ENCODE results near the gene RREB1. TPM values are rescaled to one million over a fixed set of nuclear protein-coding genes. Genes with fewer than 3 reads are reported as not detected.

Gene RREB1
- total and polyA plus RNA-seq, 2 experiments from 2014 or later = 6.4 to 12.4 TPM

- Histone ChIP-seq H3K4me3 (no peak overlapping the region), H2AFZ (no peak overlapping the region), H4K20me1 (ENCODE audit: insufficient read depth) (no peaks in the 10 kb centered on the region), H3K27ac (no peak overlapping the region), H3K36me3 (ENCODE audit: low read depth) (peaks cover 48% of the 10 kb centered on the region), H3K9me2 (ENCODE audit: insufficient read depth) (no peaks in the 10 kb centered on the region), H3K27me3 (replicated peaks; ENCODE audit: insufficient read depth) (no peaks in the 10 kb centered on the region), H3K9me3 (ENCODE audit: low read depth) (no peaks in the 10 kb centered on the region), H3K79me2 (ENCODE audit: insufficient read depth) (peaks cover 96% of the 10 kb centered on the region), H3K4me1 (ENCODE audit: insufficient read depth) (peaks cover 4% of the 10 kb centered on the region; the same call in 1 of the 2 replicates), H3F3A (ENCODE audit: insufficient read depth) (no peaks in the 10 kb centered on the region), H3K4me2 (ENCODE audit: unreplicated experiment) (no peak overlapping the region), H3K9ac (no peak overlapping the region)
- TF ChIP-seq EZH2 (IDR thresholded peaks at IDR 0.05; ENCODE audit: insufficient read depth, poor library complexity, severe bottlenecking) = no peak
- TF ChIP-seq EZH2phosphoT487 (IDR thresholded peaks at IDR 0.05; ENCODE audit: insufficient read depth, low read depth) = no peak
- DNase-seq = peak; percentile 55
- WGBS, 2 experiments (ENCODE audit: low coverage in 1 of 2, low lambda C conversion rate in 2 of 2, missing lambda C conversion rate in 2 of 2) = 50 to 52% methylated on average over 1 of the region's 1 CpG
- in situ Hi-C loops (cut with MboI) = no loop called here
Observed at GRCh38 chr6:7184502-7184901, 76.7 kb downstream of the RREB1 start.

GRCh38 chr6:7185561-7185960 lies 77.8 kb downstream of the RREB1 start:
- no peak for DNase-seq
- H3F3A ChIP-seq (ENCODE audit: insufficient read depth) = no peaks in the 10 kb centered on the region
- H3K9me2 ChIP-seq (ENCODE audit: insufficient read depth) = no peaks in the 10 kb centered on the region
- no peak overlapping the region for H3K9ac ChIP-seq
- no peak overlapping the region for H3K27ac ChIP-seq
- TF ChIP-seq EZH2phosphoT487 (IDR thresholded peaks at IDR 0.05; ENCODE audit: insufficient read depth, low read depth) (no peak), EZH2 (IDR thresholded peaks at IDR 0.05; ENCODE audit: insufficient read depth, poor library complexity, severe bottlenecking) (no peak)
- H3K9me3 ChIP-seq (ENCODE audit: low read depth) = no peaks in the 10 kb centered on the region
- peaks cover 88% of the 10 kb centered on the region for H3K79me2 ChIP-seq (ENCODE audit: insufficient read depth)
- H2AFZ ChIP-seq = no peak overlapping the region
- H3K36me3 ChIP-seq (ENCODE audit: low read depth) = peaks cover 52% of the 10 kb centered on the region
- no peak overlapping the region for H3K4me3 ChIP-seq
- in situ Hi-C loops (cut with MboI) = no loop called here
- no peaks in the 10 kb centered on the region for H3K27me3 ChIP-seq (replicated peaks; ENCODE audit: insufficient read depth)
- peaks cover 4% of the 10 kb centered on the region; the same call in 1 of the 2 replicates for H3K4me1 ChIP-seq (ENCODE audit: insufficient read depth)
- H4K20me1 ChIP-seq (ENCODE audit: insufficient read depth) = no peaks in the 10 kb centered on the region
- 97 to 98% methylated on average over 4 of the region's 4 CpGs for whole genome bisulfite sequencing, 2 experiments (ENCODE audit: low coverage in 1 of 2, low lambda C conversion rate in 2 of 2, missing lambda C conversion rate in 2 of 2)
- H3K4me2 ChIP-seq (ENCODE audit: unreplicated experiment) = no peak overlapping the region

- H3K9ac ChIP-seq = no peak overlapping the region
- H3K9me3 ChIP-seq (ENCODE audit: low read depth) = no peaks in the 10 kb centered on the region
- peaks cover 83% of the 10 kb centered on the region for H3K79me2 ChIP-seq (ENCODE audit: insufficient read depth)
- no peak overlapping the region for H2AFZ ChIP-seq
- TF ChIP-seq EZH2phosphoT487 (IDR thresholded peaks at IDR 0.05; ENCODE audit: insufficient read depth, low read depth) = no peak
- TF ChIP-seq EZH2 (IDR thresholded peaks at IDR 0.05; ENCODE audit: insufficient read depth, poor library complexity, severe bottlenecking) = no peak
- H3K4me1 ChIP-seq (ENCODE audit: insufficient read depth) = peaks cover 4% of the 10 kb centered on the region; the same call in 1 of the 2 replicates
- in situ Hi-C loops (cut with MboI) = no loop called here
- no peaks in the 10 kb centered on the region for H3K9me2 ChIP-seq (ENCODE audit: insufficient read depth)
- H4K20me1 ChIP-seq (ENCODE audit: insufficient read depth) = no peaks in the 10 kb centered on the region
- WGBS, 2 experiments (ENCODE audit: low coverage in 1 of 2, low lambda C conversion rate in 2 of 2, missing lambda C conversion rate in 2 of 2) = 96 to 98% methylated on average over 5 of the region's 5 CpGs
- H3K4me2 ChIP-seq (ENCODE audit: unreplicated experiment) = no peak overlapping the region
- H3K4me3 ChIP-seq = no peak overlapping the region
- no peak overlapping the region for H3K27ac ChIP-seq
- H3K36me3 ChIP-seq (ENCODE audit: low read depth) = peaks cover 37% of the 10 kb centered on the region
- DNase-seq = no peak
- no peaks in the 10 kb centered on the region for H3F3A ChIP-seq (ENCODE audit: insufficient read depth)
- H3K27me3 ChIP-seq (replicated peaks; ENCODE audit: insufficient read depth) = no peaks in the 10 kb centered on the region
Observed at GRCh38 chr6:7188492-7188891, 80.7 kb downstream of the RREB1 start.

GRCh38 chr6:7189101-7189758 lies 81.5 kb downstream of the RREB1 start:
- Histone ChIP-seq H3K36me3 (ENCODE audit: low read depth) (peaks cover 39% of the 10 kb centered on the region), H4K20me1 (ENCODE audit: insufficient read depth) (no peaks in the 10 kb centered on the region), H3F3A (ENCODE audit: insufficient read depth) (no peaks in the 10 kb centered on the region), H3K9ac (no peak overlapping the region), H3K4me2 (ENCODE audit: unreplicated experiment) (no peak overlapping the region), H3K27me3 (replicated peaks; ENCODE audit: insufficient read depth) (no peaks in the 10 kb centered on the region), H3K9me3 (ENCODE audit: low read depth) (no peaks in the 10 kb centered on the region), H3K9me2 (ENCODE audit: insufficient read depth) (no peaks in the 10 kb centered on the region), H3K4me1 (ENCODE audit: insufficient read depth) (peaks cover 4% of the 10 kb centered on the region; the same call in 1 of the 2 replicates), H3K4me3 (no peak overlapping the region), H2AFZ (no peak overlapping the region), H3K27ac (no peak overlapping the region), H3K79me2 (ENCODE audit: insufficient read depth) (peaks cover 85% of the 10 kb centered on the region)
- no peak for DNase-seq
- WGBS, 2 experiments (ENCODE audit: low coverage in 1 of 2, low lambda C conversion rate in 2 of 2, missing lambda C conversion rate in 2 of 2) = 97 to 98% methylated on average over 9 of the region's 9 CpGs
- no peak for TF ChIP-seq EZH2 (IDR thresholded peaks at IDR 0.05; ENCODE audit: insufficient read depth, poor library complexity, severe bottlenecking)
- in situ Hi-C loops (cut with MboI) = no loop called here
